ENCODE measurements around the gene ATG7. TPM values are rescaled to one million over a fixed set of nuclear protein-coding genes. Genes with fewer than 3 reads are reported as not detected.
"Not testable (repeated sequence)": the region's sequence is repeated elsewhere in the genome, so short reads cannot be mapped to it uniquely, and the experiment has no call there.

Gene ATG7
- total RNA-seq, 1 donor, result 92.4 TPM

- Histone ChIP-seq H3K4me1 (ENCODE audit: insufficient read depth, low read length) (peaks cover 9% of the 10 kb centered on the region), H3K27me3 (ENCODE audit: insufficient read depth, low read length) (no peaks in the 10 kb centered on the region), H3K4me3 (ENCODE audit: low read length) (no peak overlapping the region), H3K9me3 (ENCODE audit: low read depth, low read length) (no peaks in the 10 kb centered on the region)
Measured at GRCh38 chr3:11450015-11450414, 177.8 kb downstream of the ATG7 start.

GRCh38 chr3:11452312-11452711, 180.1 kb downstream of the ATG7 start:
- Histone ChIP-seq H3K4me3 (ENCODE audit: low read length) (no peak overlapping the region), H3K4me1 (ENCODE audit: insufficient read depth, low read length) (peaks cover 32% of the 10 kb centered on the region), H3K9me3 (ENCODE audit: low read depth, low read length) (no peaks in the 10 kb centered on the region), H3K27me3 (ENCODE audit: insufficient read depth, low read length) (no peaks in the 10 kb centered on the region)

- H3K9me3 ChIP-seq (ENCODE audit: low read depth, low read length), result no peaks in the 10 kb centered on the region
Measured at GRCh38 chr3:11452885-11453847, 181.0 kb downstream of the ATG7 start.

GRCh38 chr3:11455956-11456355, 183.8 kb downstream of the ATG7 start:
- H3K9me3 ChIP-seq (ENCODE audit: low read depth, low read length), result no peaks in the 10 kb centered on the region
- H3K4me1 ChIP-seq (ENCODE audit: insufficient read depth, low read length), result peaks cover 34% of the 10 kb centered on the region
- no peaks in the 10 kb centered on the region for H3K27me3 ChIP-seq (ENCODE audit: insufficient read depth, low read length)
- H3K4me3 ChIP-seq (ENCODE audit: low read length), result no peak overlapping the region

More at GRCh38 chr3:11452885-11453847, 181.0 kb downstream of the ATG7 start:
- no peak overlapping the region for H3K4me3 ChIP-seq (ENCODE audit: low read length)
- H3K27me3 ChIP-seq (ENCODE audit: insufficient read depth, low read length), result no peaks in the 10 kb centered on the region
- H3K4me1 ChIP-seq (ENCODE audit: insufficient read depth, low read length), result peaks cover 34% of the 10 kb centered on the region

- Histone ChIP-seq H3K4me1 (ENCODE audit: insufficient read depth, low read length) (peaks cover 34% of the 10 kb centered on the region), H3K4me3 (ENCODE audit: low read length) (no peak overlapping the region), H3K9me3 (ENCODE audit: low read depth, low read length) (no peaks in the 10 kb centered on the region), H3K27me3 (ENCODE audit: insufficient read depth, low read length) (no peaks in the 10 kb centered on the region)
Measured at GRCh38 chr3:11457135-11457534, 184.9 kb downstream of the ATG7 start.

GRCh38 chr3:11459186-11459824, 187.1 kb downstream of the ATG7 start:
- Histone ChIP-seq H3K27me3 (ENCODE audit: insufficient read depth, low read length) (no peaks in the 10 kb centered on the region), H3K4me1 (ENCODE audit: insufficient read depth, low read length) (peaks cover 29% of the 10 kb centered on the region), H3K9me3 (ENCODE audit: low read depth, low read length) (no peaks in the 10 kb centered on the region), H3K4me3 (ENCODE audit: low read length) (no peak overlapping the region)

GRCh38 chr3:11461226-11461625, 189.0 kb downstream of the ATG7 start:
- H3K4me3 ChIP-seq (ENCODE audit: low read length), result no peak overlapping the region
- H3K4me1 ChIP-seq (ENCODE audit: insufficient read depth, low read length), result peaks cover 13% of the 10 kb centered on the region
- no peaks in the 10 kb centered on the region for H3K27me3 ChIP-seq (ENCODE audit: insufficient read depth, low read length)
- no peaks in the 10 kb centered on the region for H3K9me3 ChIP-seq (ENCODE audit: low read depth, low read length)

GRCh38 chr3:11462673-11463072, 190.5 kb downstream of the ATG7 start:
- H3K27me3 ChIP-seq (ENCODE audit: insufficient read depth, low read length); H3K4me1 ChIP-seq (ENCODE audit: insufficient read depth, low read length); H3K9me3 ChIP-seq (ENCODE audit: low read depth, low read length); H3K4me3 ChIP-seq (ENCODE audit: low read length): not testable (repeated sequence)

- no peaks in the 10 kb centered on the region for H3K9me3 ChIP-seq (ENCODE audit: low read depth, low read length)
- no peaks in the 10 kb centered on the region for H3K4me1 ChIP-seq (ENCODE audit: insufficient read depth, low read length)
- no peak overlapping the region for H3K4me3 ChIP-seq (ENCODE audit: low read length)
- no peaks in the 10 kb centered on the region for H3K27me3 ChIP-seq (ENCODE audit: insufficient read depth, low read length)
Measured at GRCh38 chr3:11463591-11463990, 191.4 kb downstream of the ATG7 start.

GRCh38 chr3:11464356-11464755, 192.2 kb downstream of the ATG7 start:
- no peak overlapping the region for H3K4me3 ChIP-seq (ENCODE audit: low read length)

GRCh38 chr3:11465744-11466616, 193.8 kb downstream of the ATG7 start:
- Histone ChIP-seq H3K4me3 (ENCODE audit: low read length) (no peak overlapping the region), H3K4me1 (ENCODE audit: insufficient read depth, low read length) (no peaks in the 10 kb centered on the region), H3K9me3 (ENCODE audit: low read depth, low read length) (no peaks in the 10 kb centered on the region), H3K27me3 (ENCODE audit: insufficient read depth, low read length) (no peaks in the 10 kb centered on the region)

More at GRCh38 chr3:11464356-11464755, 192.2 kb downstream of the ATG7 start:
- Histone ChIP-seq H3K27me3 (ENCODE audit: insufficient read depth, low read length) (no peaks in the 10 kb centered on the region), H3K4me1 (ENCODE audit: insufficient read depth, low read length) (no peaks in the 10 kb centered on the region), H3K9me3 (ENCODE audit: low read depth, low read length) (no peaks in the 10 kb centered on the region)

GRCh38 chr3:11467875-11468274, 195.7 kb downstream of the ATG7 start:
- Histone ChIP-seq H3K27me3 (ENCODE audit: insufficient read depth, low read length) (no peaks in the 10 kb centered on the region), H3K4me3 (ENCODE audit: low read length) (no peak overlapping the region)

GRCh38 chr3:11470031-11470853, 198.0 kb downstream of the ATG7 start:
- no peak overlapping the region for H3K4me3 ChIP-seq (ENCODE audit: low read length)
- no peaks in the 10 kb centered on the region for H3K4me1 ChIP-seq (ENCODE audit: insufficient read depth, low read length)
- H3K27me3 ChIP-seq (ENCODE audit: insufficient read depth, low read length), result no peaks in the 10 kb centered on the region
- no peaks in the 10 kb centered on the region for H3K9me3 ChIP-seq (ENCODE audit: low read depth, low read length)

More at GRCh38 chr3:11467875-11468274, 195.7 kb downstream of the ATG7 start:
- H3K4me1 ChIP-seq (ENCODE audit: insufficient read depth, low read length), result no peaks in the 10 kb centered on the region
- no peaks in the 10 kb centered on the region for H3K9me3 ChIP-seq (ENCODE audit: low read depth, low read length)

- Histone ChIP-seq H3K4me1 (ENCODE audit: insufficient read depth, low read length) (peaks cover 8% of the 10 kb centered on the region), H3K9me3 (ENCODE audit: low read depth, low read length) (no peaks in the 10 kb centered on the region), H3K27me3 (ENCODE audit: insufficient read depth, low read length) (no peaks in the 10 kb centered on the region), H3K4me3 (ENCODE audit: low read length) (no peak overlapping the region)
Measured at GRCh38 chr3:11475324-11475723, 203.1 kb downstream of the ATG7 start.

Data from mononuclear cell (primary cell).